ENCODE results near the gene APBA2.

APBA2 gene

DNA sequence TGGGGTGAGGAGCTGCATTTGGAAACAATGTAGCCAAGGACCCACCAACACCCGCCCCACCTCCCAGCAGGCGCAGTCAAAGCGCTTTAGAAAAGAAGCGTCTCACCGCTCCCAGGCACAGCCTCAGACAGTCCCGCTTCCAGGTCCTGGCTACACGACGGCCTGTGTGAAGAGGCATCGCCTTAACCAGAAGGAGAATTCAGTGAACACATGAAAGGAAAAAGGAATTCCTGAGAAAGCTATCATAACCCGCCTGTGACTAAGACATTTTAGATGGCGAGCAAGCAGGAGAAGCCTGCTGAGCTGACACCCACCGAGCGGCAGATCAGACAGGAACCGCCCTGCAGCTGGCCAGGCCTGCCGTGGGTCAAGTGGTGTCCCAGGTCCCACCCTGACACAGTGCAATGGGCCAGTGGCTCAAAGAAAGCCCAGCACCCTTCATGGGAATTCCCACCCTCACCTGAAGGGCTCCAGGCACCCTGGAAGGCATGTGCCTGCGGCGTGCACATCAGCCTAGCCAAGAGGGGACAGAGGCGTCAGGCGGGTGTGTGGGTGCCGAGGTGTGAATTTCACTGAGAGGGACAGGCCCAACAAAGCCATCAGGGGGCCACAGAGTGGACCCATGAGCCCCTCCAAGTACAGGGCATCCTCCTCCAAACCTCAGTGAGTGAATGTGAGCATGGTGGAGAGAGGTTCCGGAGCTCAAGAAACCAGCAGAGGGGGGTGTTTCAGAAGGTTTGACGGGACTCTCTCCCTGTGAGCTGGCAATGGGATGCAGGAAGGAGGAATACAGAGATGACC lies 239.0 kb downstream of the APBA2 start:
- intact Hi-C loops (cut with DNase I): no loop called here
- DNase-seq: no peak

DNA sequence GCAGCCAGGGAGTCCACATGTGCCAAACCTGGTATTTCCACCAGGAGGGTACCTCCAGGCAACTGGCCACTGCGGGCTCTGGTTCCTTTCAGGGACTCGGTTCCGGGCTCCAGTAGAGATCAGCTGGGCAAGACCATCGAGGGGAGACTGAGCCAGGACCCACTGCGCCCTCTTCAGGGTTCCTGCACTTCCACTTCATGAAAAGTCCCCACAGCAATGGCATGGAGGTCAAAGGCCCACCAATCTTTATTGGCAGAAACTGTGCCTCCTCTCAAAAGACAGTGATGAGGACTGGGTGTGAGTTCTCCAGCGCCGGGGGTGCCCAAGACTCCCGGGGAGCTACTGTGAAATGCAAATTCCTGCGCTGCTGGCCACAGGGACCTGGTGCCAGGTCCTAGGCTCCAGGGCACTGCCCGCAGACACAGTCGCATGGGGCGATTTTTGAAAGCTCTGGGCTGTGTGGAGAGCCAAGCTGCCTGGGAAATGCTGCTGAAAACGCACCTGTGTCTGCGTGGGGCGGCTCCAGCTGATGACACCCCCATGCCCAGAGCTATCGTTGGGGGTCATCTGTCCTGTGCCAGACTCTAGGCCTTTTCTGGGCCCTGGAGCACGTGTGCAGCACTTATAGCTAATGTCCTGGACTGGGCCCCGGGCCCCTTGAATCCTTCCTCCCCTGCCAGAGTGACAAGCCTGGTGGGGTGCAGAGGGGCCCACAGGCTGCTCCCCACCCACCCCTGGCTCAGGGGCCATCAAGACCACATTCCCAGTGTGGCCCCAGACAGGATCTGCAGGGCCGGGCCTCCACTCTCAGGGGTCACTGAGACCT lies 239.8 kb downstream of the APBA2 start:
- intact Hi-C loops (cut with DNase I): no loop called here
- DNase-seq: no peak

DNA sequence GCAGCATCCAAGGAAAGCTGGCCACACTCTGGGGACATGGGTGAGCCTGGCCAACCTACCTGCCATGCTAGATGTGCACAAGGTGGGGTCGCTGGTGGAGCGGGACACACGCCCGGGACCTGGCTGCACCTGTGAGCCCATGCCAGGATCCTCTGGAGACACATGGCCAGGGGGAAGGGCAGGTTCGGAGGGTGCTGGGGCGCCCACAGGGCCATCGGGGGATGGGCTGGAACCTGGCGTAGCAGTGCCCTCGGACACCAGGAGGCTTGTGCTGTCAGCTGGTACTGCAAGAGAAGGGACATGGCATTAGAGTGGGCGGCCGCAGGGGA lies 240.4 kb downstream of the APBA2 start:
- DNase-seq: no peak
- intact Hi-C loops (cut with DNase I): no loop called here

DNA sequence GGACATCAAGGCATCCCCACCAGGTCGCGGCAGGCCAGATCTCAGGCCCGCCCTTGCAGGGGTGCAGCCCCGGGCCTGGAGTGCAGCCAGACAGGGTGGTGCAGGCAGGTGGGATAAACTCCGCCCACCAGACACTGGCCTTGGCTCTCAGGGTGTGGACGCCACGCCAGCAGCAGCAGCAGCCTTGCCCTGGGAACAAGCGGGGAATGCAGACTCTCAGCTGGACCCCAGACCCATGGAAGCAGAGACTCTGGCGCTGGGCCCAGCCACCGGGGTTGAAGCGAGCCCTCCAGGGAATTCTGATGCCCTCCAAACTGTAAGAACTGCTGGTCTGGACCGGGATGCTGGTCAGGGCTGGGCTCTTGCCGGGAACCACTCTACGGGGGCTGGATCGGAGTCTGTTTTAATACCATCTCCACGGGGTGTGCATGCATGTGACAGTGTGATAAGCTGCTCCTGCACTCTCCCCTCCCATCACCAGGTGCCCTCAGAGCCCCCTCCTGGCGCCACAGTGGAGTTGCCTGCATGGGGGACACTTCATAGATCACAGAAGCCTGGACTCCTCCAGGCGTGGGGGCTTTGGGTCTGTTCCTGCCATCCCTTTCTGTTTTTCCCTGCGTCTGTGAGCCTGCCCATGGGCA lies 241.2 kb downstream of the APBA2 start:
- intact Hi-C loops (cut with DNase I): no loop called here
- no peak for DNase-seq

DNA sequence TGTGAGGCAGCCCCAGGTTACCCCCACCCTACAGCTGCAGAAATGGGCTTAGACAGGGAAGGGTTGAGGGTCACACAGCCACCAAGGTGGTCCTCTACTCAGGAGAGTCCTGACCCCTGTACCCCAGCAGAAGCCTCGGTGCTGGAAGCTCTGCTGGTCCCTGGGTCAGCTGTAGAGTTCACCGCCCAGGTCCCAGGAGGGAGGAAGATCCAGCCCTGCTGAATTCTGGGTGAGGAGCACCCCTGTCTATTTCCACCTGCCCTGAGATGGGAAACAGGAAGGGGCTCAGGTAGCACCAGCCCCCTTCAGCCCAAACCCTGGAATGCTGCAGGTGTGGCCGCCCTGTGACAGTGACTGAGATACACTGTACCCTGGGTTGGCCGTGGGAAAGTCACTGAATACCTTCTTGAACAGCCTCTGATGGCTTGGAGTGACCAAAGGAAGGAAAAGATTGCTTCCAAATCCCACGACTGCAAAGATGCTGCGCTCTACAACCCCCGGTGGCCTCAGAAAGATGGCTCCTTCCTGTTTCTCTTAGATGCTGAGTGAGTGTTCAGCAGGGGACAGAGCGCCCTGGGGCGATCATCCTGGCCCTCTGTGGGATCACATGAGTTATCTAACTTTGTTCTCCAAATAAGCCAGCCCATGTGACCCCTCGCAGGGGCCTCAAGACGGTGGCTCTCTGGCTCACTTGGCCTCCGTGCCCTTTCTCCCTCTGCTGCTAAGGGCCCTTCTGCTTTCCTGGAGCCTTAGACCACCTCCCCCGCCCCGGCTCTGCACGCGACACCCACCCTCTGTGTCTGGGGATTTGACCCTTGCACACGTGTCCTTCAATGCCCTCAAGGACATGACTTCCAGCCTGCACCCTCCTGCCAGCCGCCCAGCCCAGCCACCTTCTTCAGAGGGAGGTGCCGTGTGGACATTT lies 242.0 kb downstream of the APBA2 start:
- DNase-seq: no peak
- intact Hi-C loops (cut with DNase I): no loop called here

DNA sequence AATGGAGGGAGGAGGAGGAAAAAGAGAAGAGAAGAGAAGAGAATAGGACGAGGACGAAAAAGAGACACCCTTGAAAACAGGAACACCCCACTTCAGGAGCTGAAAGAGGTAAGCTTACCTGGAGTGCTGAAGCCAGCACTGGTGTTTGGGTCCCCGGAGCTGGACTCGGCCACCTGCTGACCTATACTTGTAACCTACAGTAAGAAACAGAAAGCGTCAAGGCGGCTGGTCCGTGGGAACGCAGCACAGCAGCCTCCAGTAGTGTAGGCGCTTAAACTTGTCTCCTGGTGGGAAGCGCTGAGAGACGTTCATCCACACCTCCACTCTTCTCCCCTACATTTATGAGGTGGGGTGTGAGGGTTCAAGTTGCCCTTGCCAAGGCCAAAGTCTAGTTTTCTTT lies 242.9 kb downstream of the APBA2 start:
- intact Hi-C loops (cut with DNase I): no loop called here
- peak in 1 of 42 donors; percentile 2 for DNase-seq

DNA sequence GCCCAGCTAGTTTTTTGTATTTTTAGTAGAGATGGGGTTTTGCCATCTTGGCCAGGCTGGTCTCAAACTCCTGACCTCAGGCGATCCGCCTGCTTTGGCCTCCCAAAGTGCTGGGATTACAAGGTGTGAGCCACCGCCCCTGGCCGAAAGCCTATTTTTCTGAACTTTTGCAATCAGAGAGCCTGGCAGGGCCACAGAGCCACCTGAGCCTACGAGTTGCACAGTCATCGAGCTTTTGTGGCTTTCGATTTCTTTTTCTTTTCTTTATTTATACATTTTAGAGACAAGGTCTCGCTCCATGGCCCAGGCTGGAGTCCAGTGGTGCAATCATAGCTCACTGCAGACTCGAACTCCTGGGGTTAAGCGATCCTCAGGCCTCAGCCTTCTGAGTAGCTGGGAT lies 243.4 kb downstream of the APBA2 start:
- DNase-seq: peak in 3 of 42 donors; percentile 2 to 27 (median 8)
- intact Hi-C loops (cut with DNase I): no loop called here

DNA sequence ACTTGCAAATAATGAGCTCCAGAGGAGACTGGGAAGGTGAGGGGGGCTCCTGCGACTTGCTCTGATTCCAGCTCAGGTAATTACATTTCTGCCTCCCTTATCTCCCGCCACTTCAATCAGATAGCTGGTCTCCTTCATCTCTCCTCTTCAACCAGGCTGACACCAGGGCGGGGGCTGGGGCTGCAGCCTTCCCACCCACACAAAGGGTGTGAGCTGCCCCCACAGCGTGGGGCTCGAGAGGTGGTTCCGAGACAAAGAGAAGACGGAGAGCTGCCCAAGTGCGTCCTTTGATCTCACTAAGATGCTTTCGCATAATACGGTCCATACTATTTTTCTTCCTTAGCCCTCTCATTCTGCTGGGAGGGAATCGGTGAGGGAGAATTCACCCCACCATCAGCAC lies 244.2 kb downstream of the APBA2 start:
- DNase-seq: peak in 3 of 42 donors; percentile 0 to 10 (median 2)
- intact Hi-C loops (cut with DNase I): no loop called here

DNA sequence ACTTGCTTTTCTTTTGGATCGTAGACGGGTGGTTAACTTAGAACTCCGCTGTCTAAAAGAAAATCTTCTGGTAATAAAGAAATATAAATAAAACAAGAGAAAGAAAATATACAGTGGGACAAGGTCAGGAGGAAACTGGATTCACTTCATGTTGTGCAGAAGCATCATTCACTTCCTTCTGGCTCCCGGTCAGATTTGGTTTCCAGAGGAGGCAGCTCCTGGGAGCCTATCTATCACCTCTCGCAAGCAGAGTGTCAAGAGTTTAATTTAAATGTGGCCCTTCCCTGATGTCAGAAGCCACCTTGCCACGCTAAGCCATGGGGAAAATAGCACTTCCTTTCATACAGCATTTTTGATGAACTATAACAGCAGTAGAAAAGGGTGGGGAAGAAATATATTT lies 244.7 kb downstream of the APBA2 start:
- peak in 1 of 42 donors; percentile 7 for DNase-seq
- intact Hi-C loops (cut with DNase I): no loop called here

DNA sequence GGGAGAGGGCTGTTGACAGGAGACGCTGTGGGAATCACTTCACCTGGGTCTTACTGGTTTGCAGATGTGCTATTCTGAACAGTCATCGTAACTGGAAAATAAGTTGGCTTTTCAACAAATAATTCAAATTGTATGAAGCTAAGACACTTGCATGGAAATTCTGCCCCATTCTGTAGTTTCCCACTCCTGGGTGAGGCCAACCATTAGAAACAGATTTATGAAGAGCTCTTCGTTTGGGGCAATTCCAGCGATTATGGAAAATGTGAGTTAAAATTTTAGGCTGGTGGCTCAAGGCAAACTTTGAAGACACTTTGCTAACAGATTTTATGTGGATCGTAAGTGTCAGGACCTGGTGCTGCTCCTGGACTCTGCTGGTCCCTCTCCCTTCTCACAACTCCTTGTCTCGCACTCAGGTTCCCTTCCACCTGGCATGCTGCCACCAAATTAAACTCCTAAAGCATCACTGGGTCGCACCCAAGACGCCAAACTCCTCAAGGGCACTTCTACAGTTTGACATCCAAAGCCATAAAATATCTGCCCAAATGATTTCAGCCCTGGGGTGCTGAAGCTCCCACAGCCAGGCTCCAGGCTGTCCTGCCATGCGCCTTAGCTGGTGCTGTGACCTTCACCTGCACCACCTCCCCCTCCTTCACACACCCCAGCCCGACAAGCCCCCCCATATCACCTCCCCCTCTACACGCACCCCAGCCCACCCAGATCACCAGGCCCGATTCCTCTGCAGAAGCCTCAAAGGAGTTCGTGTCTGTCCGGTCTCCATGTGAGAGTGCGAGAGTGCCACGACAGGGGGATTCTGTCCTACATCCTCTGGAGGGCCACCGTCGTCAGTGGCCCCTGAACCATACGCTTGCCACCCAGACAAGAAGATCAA lies 245.4 kb downstream of the APBA2 start:
- intact Hi-C loops (cut with DNase I): no loop called here
- DNase-seq: peak in 4 of 42 donors; percentile 1 to 23 (median 6)

DNA sequence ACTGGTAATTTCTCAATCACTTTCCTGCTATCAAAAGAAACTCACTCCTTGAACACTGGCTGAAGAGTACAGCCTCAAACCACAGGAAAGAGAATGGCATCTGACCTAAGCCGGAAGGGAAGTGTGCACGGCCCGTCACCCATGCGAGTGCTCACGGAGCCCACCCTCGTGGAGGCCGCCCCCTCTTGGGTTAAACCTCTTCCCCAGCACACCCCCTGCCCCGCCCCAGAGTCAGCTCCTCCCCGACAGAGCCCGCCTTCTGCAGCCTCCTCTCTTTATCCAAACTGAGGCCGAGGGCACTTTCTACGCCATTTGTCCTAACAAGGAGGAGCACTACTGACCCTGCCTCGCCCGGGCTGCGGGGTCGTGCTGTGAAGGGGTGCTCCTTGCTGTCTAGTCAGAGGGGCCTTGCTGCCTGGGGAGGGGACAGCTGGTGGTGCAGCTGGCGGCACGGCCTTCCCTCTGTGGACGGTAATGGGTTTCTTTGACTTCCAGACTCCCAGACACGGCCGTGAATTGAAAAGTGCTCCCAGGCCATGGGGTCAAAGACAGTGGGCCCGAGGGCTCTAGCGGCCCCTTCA lies 246.2 kb downstream of the APBA2 start:
- intact Hi-C loops (cut with DNase I): no loop called here
- DNase-seq: peak in 3 of 42 donors; percentile 13 to 24 (median 17)

DNA sequence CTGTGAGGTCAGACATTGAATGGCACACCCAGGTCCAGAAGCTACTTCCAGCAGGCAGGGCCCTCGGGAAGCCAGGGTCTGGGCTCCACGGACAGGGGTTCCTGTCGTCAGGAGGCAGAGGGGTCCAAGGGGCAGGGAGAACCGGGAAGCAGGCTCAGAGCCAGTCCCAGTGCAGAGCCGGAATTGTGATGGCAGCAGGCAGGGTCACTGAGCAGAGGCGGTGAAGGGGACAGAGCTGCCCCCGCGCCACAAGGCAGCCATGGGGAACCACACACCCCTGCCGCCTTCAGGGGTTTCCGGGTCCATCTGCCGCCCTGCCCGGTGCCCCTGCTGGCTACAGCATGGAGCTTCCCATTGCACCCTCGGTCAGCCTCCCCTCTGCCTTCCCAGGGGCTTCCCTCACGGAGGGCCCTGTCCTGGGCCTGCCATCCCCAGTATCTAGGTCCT lies 247.0 kb downstream of the APBA2 start:
- intact Hi-C loops (cut with DNase I): no loop called here
- DNase-seq: peak in 3 of 42 donors; percentile 9 to 24 (median 13)

DNA sequence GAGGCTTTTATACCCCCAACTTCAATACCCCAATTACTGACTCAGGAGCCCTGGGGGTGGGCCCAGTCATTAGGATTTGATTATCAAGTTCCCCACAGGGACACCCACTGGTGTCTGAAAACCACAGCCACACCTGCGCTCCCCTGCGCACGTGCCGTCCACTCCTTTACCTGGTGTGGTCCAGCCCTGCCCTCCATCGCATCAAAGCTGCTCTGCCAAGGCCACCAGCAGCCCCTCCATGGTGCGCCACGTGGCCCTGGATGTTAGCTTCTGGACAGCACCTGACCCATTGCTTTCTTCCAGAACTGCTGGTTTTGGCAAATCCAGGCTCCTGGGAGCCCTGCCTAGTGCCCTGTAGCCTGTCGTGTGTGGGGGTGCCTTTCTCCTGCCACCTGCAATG lies 247.5 kb downstream of the APBA2 start:
- intact Hi-C loops (cut with DNase I): no loop called here
- peak in 4 of 42 donors; percentile 1 to 20 (median 6) for DNase-seq

DNA sequence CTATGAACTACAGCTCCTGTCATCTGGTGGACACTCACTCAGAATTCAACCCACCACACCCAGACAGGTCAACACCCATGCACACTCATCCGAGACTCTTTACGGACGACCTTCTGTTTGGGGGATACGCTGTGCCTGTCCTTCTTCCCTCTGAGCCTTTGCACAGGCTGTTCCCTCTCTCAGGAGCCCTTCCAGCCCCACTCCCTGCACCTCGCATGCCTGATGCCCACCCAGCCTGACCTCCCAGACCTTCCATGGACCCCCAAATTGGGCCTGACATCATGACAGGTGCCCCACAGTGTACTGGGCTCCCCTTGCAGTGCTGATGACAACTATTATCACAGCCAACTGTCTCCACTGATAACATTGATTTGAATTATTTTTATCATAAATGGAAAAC lies 248.0 kb downstream of the APBA2 start:
- peak in 3 of 42 donors; percentile 0 to 4 (median 0) for DNase-seq

DNA sequence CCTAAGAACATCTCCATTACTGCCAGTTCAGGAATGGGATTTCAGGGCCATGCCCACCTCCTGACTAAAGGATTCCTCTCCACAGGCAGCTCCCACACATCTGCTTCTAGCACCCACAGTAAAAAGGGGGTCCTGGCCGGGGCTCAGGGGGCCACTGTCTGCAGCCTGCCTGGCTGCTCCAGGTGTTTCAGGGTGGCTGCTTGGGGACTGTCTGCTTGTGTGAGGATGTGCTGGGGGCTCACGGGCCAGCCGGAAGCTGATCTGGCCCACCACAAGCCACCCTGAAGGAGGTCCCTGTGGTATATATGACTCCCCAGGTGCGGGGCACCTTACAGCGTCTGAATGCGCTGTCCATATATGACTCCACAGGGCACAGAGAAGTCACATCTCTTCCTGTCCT lies 248.5 kb downstream of the APBA2 start:
- intact Hi-C loops (cut with DNase I): no loop called here
- peak in 4 of 42 donors; percentile 0 to 15 (median 6) for DNase-seq

More for the DNA sequence above, 248.0 kb downstream of the APBA2 start:
- intact Hi-C loops (cut with DNase I): no loop called here

DNA sequence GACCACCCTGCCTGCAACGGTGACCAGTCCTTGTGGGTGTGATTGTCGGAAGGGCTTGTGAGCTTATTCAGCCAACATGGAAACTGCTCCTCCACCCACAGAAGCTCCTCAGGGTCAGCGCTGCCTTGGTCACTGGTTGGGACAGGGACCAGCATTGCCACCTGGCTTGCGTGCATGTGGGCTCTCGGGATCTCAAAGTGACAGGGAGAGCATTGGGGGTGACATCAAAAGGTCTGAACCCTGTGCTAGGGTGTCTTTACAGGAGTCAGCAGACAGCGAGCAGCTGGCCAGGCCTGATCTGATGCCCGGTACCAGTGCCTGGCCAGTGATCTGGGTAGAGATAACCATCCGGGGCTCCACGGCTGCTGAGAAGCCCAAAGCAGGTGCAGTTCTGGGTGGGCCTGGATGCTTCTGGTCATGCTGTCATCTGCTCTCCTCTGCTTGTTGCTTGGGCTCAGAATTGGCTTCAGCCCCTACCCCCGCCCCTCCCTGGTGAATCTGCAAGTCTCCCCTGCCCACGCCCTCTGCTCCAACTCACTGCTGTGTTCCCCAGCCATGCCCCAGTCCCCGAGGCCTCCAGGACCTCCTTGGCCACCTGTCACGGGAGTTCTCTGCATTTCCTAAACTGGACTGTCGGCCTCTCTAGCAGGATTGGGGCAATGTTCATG lies 249.0 kb downstream of the APBA2 start:
- DNase-seq: peak in 5 of 42 donors; percentile 3 to 14 (median 5)
- intact Hi-C loops (cut with DNase I): no loop called here

DNA sequence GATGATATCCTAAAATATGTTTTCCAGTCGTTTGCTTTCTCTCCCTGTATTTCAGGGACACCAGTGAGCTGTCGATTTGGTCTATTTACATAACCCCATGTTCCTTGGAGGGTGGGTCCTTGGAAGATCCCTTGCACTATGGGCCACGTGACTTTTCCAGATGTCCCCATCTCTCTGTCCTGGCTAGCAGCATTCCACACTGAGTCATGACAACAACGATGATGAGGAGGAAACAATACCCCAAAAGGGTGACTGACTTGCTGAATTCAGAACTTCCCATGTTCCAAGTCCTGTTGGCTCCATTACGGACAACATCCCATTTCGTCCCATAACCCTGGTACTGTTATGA lies 249.5 kb downstream of the APBA2 start:
- intact Hi-C loops (cut with DNase I): no loop called here
- DNase-seq: peak in 2 of 42 donors; percentile 0 to 3

Measured in head of caudate nucleus (tissue), 42 donors.